ENCODE data around the gene HLA-DOA. TPM values are rescaled to one million over a fixed set of nuclear protein-coding genes. Genes with fewer than 3 reads are reported as not detected.

The HLA-DOA gene
- under 0.01 and 2.4 TPM in 2 replicates for total RNA-seq

DNA sequence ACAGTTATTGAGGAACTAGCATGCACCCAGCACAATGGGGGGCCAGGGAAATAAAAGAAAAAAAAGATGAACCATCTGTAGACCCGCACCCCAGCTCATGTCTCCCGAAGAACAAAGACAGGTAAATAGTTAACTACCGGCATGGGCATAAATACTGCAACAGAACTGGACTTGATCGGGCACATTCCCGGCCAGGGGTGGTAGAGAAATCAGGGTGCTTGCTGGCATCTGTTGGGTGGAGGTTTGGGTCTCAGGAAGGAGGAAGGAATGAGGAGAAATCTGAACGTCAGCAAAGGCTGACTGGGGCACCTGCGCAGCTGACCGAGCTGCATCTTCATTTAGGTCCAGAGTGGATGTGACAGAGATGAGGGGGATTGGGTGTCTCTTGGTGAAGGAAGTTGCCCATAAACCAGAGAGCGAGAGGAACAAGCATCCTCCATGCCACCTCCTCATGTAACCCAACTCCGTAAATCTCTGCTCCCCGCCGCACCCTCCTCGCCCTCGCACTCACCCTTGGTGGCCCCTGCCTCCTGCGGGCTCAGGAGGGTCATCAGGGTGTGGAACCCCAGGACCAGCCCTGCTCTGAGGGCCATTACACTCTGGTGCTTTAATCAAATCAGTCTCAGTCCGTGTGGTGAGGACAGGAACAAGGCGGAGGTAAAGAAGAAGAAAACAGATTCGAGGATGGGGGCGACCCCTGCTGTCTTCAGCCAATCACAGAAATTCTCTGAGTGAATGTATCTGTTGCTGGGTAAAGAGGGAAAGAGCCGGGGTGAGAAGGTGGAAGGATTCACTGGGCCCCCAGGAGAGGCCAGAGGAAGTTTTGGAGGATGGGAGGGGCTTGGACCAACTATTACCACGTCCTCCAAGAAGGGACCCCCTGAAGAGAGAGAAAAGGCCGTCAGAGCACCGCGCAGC is at the start of gene HLA-DOA:
Gene HLA-DOA (minus strand): TSS at position 648 of the 918 bp plus-strand sequence.
- Histone ChIP-seq H4K20me1 (ENCODE audit: insufficient read depth, low read length) (no peaks in the 10 kb centered on the region), H2AFZ (ENCODE audit: low read length) (peak within 1 kb of the TSS; percentile 49), H3K79me2 (ENCODE audit: insufficient read depth, low read length) (no peaks in the 10 kb centered on the region), H3K36me3 (ENCODE audit: insufficient read depth, low read length) (no peaks in the 10 kb centered on the region), H3K27ac (ENCODE audit: low read depth, low read length) (no peak within 1 kb of the TSS), H3K4me2 (ENCODE audit: insufficient read depth, low read length) (peak within 1 kb of the TSS; percentile 66), H3K27me3 (ENCODE audit: insufficient read depth, low read length) (peaks cover 45% of the 10 kb centered on the region), H3K4me1 (ENCODE audit: insufficient read depth, low read length) (no peaks in the 10 kb centered on the region), H3K9me3 (ENCODE audit: low read depth, low read length) (no peaks in the 10 kb centered on the region), H3K4me3 (ENCODE audit: insufficient read depth, low read length) (peak within 1 kb of the TSS; percentile 6)
- TF ChIP-seq, protein P1, sequence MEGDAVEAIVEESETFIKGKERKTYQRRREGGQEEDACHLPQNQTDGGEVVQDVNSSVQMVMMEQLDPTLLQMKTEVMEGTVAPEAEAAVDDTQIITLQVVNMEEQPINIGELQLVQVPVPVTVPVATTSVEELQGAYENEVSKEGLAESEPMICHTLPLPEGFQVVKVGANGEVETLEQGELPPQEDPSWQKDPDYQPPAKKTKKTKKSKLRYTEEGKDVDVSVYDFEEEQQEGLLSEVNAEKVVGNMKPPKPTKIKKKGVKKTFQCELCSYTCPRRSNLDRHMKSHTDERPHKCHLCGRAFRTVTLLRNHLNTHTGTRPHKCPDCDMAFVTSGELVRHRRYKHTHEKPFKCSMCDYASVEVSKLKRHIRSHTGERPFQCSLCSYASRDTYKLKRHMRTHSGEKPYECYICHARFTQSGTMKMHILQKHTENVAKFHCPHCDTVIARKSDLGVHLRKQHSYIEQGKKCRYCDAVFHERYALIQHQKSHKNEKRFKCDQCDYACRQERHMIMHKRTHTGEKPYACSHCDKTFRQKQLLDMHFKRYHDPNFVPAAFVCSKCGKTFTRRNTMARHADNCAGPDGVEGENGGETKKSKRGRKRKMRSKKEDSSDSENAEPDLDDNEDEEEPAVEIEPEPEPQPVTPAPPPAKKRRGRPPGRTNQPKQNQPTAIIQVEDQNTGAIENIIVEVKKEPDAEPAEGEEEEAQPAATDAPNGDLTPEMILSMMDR (IDR thresholded peaks at IDR 0.05; ENCODE audit: extremely low read depth, low read depth, low read length): no peak
- peak; percentile 79 for DNase-seq (ENCODE audit: insufficient read length, low spot score, missing footprints)

DNA sequence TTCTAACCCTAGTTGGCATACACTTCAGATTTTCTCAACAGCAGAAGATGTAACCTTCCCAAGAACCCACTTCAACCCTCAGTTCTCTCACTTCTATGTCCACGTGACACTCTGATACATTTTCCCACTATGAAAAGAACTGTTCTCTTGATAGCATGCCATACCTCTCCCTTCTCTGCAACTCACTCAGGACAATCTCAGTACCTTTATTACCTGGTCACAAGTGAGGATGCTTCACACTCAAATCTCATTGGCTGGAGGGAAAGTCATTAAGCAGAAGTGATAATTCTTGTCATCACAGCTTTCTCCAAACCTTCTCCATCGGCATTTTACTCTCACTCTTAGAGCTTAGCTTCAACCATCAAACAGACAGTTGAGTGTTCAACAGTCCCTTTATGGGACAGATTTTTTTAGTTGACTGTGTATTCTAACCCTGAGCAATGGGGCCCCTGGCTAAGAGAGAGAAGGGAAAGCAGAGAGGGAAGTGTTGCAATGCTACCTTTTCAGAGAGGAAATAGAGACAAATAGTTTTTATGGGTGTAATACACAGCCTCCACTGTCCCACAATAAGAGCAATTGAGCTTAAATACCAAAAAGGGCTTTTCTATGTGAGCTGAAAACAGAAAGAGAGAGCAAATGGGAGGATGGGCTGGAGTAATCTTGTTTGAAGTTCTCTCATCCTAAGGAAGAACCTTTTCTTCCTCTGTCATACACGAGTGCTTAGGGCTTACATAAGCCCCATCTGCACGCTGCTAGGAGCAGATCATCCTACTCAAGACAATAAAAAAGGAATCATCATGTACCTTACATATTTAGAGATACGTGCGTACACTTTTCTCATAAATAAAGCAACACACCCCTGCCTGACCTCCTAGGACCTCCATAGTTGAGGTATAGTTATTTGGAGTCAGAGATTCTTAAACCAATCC is 48.1 kb upstream of the HLA-DOA start:
- Histone ChIP-seq H3K4me1 (ENCODE audit: insufficient read depth, low read length) (no peaks in the 10 kb centered on the region), H3K27me3 (ENCODE audit: insufficient read depth, low read length) (peaks cover 5% of the 10 kb centered on the region), H3K4me3 (ENCODE audit: insufficient read depth, low read length) (no peak overlapping the region), H3K9me3 (ENCODE audit: low read depth, low read length) (no peaks in the 10 kb centered on the region), H4K20me1 (ENCODE audit: insufficient read depth, low read length) (no peaks in the 10 kb centered on the region), H3K79me2 (ENCODE audit: insufficient read depth, low read length) (no peaks in the 10 kb centered on the region), H3K4me2 (ENCODE audit: insufficient read depth, low read length) (no peak overlapping the region), H3K36me3 (ENCODE audit: insufficient read depth, low read length) (no peaks in the 10 kb centered on the region), H2AFZ (ENCODE audit: low read length) (no peak overlapping the region), H3K27ac (ENCODE audit: low read depth, low read length) (no peak overlapping the region)
- TF ChIP-seq, protein P1 (IDR thresholded peaks at IDR 0.05; ENCODE audit: extremely low read depth, low read depth, low read length): no peak
- no peak for DNase-seq (ENCODE audit: insufficient read length, low spot score, missing footprints)

DNA sequence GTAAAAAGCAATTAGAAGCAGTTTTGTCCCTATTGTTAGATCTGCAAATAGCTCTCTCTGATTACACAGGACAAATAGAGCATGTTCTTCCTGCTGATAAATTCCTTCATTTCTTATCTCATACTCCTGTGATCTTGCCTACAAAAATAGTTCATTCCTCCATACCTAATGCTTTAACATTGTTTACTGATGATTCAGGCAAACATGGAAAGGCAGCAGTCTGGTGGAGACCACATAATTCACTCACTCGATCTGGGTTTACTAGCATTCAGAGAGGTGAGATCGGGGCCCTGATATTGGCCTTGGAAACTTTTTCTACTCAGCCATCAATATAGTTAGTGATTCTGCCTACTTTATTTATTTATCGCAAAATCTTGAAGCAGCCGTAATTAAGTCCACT is 43.8 kb upstream of the HLA-DOA start:
- Histone ChIP-seq H3K27me3 (ENCODE audit: insufficient read depth, low read length) (peaks cover 21% of the 10 kb centered on the region), H3K9me3 (ENCODE audit: low read depth, low read length) (no peaks in the 10 kb centered on the region), H3K27ac (ENCODE audit: low read depth, low read length) (no peak overlapping the region), H4K20me1 (ENCODE audit: insufficient read depth, low read length) (no peaks in the 10 kb centered on the region), H2AFZ (ENCODE audit: low read length) (no peak overlapping the region), H3K4me3 (ENCODE audit: insufficient read depth, low read length) (no peak overlapping the region), H3K4me1 (ENCODE audit: insufficient read depth, low read length) (no peaks in the 10 kb centered on the region), H3K79me2 (ENCODE audit: insufficient read depth, low read length) (no peaks in the 10 kb centered on the region), H3K36me3 (ENCODE audit: insufficient read depth, low read length) (no peaks in the 10 kb centered on the region), H3K4me2 (ENCODE audit: insufficient read depth, low read length) (no peak overlapping the region)
- DNase-seq (ENCODE audit: insufficient read length, low spot score, missing footprints): no peak
- TF ChIP-seq, protein P1 (IDR thresholded peaks at IDR 0.05; ENCODE audit: extremely low read depth, low read depth, low read length): no peak

Data from osteoblast (primary cell).